Endothelial cell (in vitro differentiated cells): ENCODE data around the gene GFOD1. TPM values are rescaled to one million over a fixed set of nuclear protein-coding genes. Genes with fewer than 3 reads are reported as not detected.

Experiments
- DNase-seq: peaks from one replicate; pipeline ENCODE4 v3.0.0; 2021; ENCODE audit warnings: low spot score
- H3K27ac Mint-ChIP-seq: one replicate; pipeline ENCODE4 v1.8.0; 2021; ENCODE audit warnings: mixed read lengths, inconsistent platforms; ENCODE audit not compliant: unreplicated experiment
- H3K27me3 Mint-ChIP-seq: one replicate; pipeline ENCODE4 v1.8.0; 2021; ENCODE audit warnings: mild to moderate bottlenecking, moderate library complexity, mixed read lengths, inconsistent platforms; ENCODE audit not compliant: unreplicated experiment
- H3K36me3 Mint-ChIP-seq: one replicate; pipeline ENCODE4 v1.8.0; 2021; ENCODE audit warnings: mild to moderate bottlenecking, low read depth, mixed read lengths, inconsistent platforms; ENCODE audit not compliant: unreplicated experiment
- H3K4me1 Mint-ChIP-seq: one replicate; pipeline ENCODE4 v1.8.0; 2021; ENCODE audit warnings: mild to moderate bottlenecking, mixed read lengths, inconsistent platforms; ENCODE audit not compliant: unreplicated experiment
- H3K4me3 Mint-ChIP-seq: one replicate; pipeline ENCODE4 v1.8.0; 2021; ENCODE audit warnings: mild to moderate bottlenecking, mixed read lengths, inconsistent platforms; ENCODE audit not compliant: unreplicated experiment
- H3K9me3 Mint-ChIP-seq: one replicate; pipeline ENCODE4 v1.8.0; 2021; ENCODE audit warnings: mixed read lengths, inconsistent platforms; ENCODE audit not compliant: unreplicated experiment
- CTCF ChIP-seq: fragments of 200-600 bp; sonication (generic); IDR thresholded peaks from one replicate; pipeline ENCODE4 v1.5.0; 2021; ENCODE audit warnings: antibody characterized with exemption; ENCODE audit not compliant: unreplicated experiment
- total RNA-seq: library from RNA; stranded (reverse); fragmentation: NEBNext Ultra II Directional; extraction: Animal tissue kit (Norgen Biotek cat#: 25700); gene quantifications from one replicate; pipeline ENCODE4 v1.2.1, GENCODE V29; 2021; ENCODE audit not compliant: unreplicated experiment

GFOD1 gene
- total RNA-seq, 1 donor from 2014 or later: 47.6 TPM

- Mint-ChIP-seq H3K9me3 (no peaks in the 10 kb centered on the region), H3K4me1 (peaks cover 27% of the 10 kb centered on the region), H3K27ac (no peak overlapping the region), H3K36me3 (peaks cover 20% of the 10 kb centered on the region), H3K27me3 (no peaks in the 10 kb centered on the region), H3K4me3 (no peak overlapping the region)
- no peak for TF ChIP-seq CTCF
- no peak for DNase-seq
Measured at GRCh38 chr6:13308332-13308731, 179.1 kb downstream of the GFOD1 start.

Other genes starting within 250 kb of the GFOD1 start
- 40.4 TPM for gene TBC1D7, start 159.1 kb downstream of the GFOD1 start, total RNA-seq
- 16.0 TPM for gene SIRT5, start 87.0 kb upstream of the GFOD1 start, total RNA-seq
- gene NOL7, start 127.7 kb upstream of the GFOD1 start, total RNA-seq: 43.5 TPM
- 64.7 TPM for gene RANBP9, start 224.2 kb upstream of the GFOD1 start, total RNA-seq